KOPT-K1 (cell line): ENCODE measurements around the gene CRACR2A.

Source experiments
- H3K27ac ChIP-seq: fragments of 200-600 bp; sonication (generic); 2 replicates; pipeline ENCODE4 v1.5.1; 2016; ENCODE audit warnings: antibody characterized with exemption, mild to moderate bottlenecking, low read depth, low read length; ENCODE audit not compliant: poor library complexity, severe bottlenecking
- H3K36me3 ChIP-seq: fragments of 200-600 bp; sonication (generic); 2 replicates; pipeline ENCODE4 v1.5.1; 2017; ENCODE audit warnings: antibody characterized with exemption, mild to moderate bottlenecking, low read length, moderate library complexity; ENCODE audit not compliant: insufficient read depth
- H3K9me3 ChIP-seq: fragments of 200-600 bp; sonication (generic); 2 replicates; pipeline ENCODE4 v1.5.1; 2017; ENCODE audit warnings: antibody characterized with exemption, low read length, mild to moderate bottlenecking; ENCODE audit not compliant: insufficient read depth, poor library complexity, severe bottlenecking

Gene CRACR2A

GRCh38 chr12:3587402-3588013 is 165.4 kb downstream of the CRACR2A start:
- H3K36me3 ChIP-seq = no peaks in the 10 kb centered on the region
- no peaks in the 10 kb centered on the region for H3K9me3 ChIP-seq
- H3K27ac ChIP-seq = no peak overlapping the region

GRCh38 chr12:3583656-3584334 is 169.1 kb downstream of the CRACR2A start:
- H3K9me3 ChIP-seq = no peaks in the 10 kb centered on the region

GRCh38 chr12:3580094-3580749 is 172.7 kb downstream of the CRACR2A start:
- H3K9me3 ChIP-seq = no peaks in the 10 kb centered on the region
- no peaks in the 10 kb centered on the region for H3K36me3 ChIP-seq
- H3K27ac ChIP-seq = no peak overlapping the region

More at GRCh38 chr12:3583656-3584334, 169.1 kb downstream of the CRACR2A start:
- no peaks in the 10 kb centered on the region for H3K36me3 ChIP-seq
- no peak overlapping the region for H3K27ac ChIP-seq

- Histone ChIP-seq H3K9me3 (no peaks in the 10 kb centered on the region), H3K36me3 (no peaks in the 10 kb centered on the region), H3K27ac (no peak overlapping the region)
Observed at GRCh38 chr12:3579446-3580093, 173.3 kb downstream of the CRACR2A start.

GRCh38 chr12:3578557-3578956 is 174.4 kb downstream of the CRACR2A start:
- Histone ChIP-seq H3K9me3 (no peaks in the 10 kb centered on the region), H3K27ac (no peak overlapping the region), H3K36me3 (no peaks in the 10 kb centered on the region)

- H3K9me3 ChIP-seq = no peaks in the 10 kb centered on the region
- H3K27ac ChIP-seq = no peak overlapping the region
- no peaks in the 10 kb centered on the region for H3K36me3 ChIP-seq
Observed at GRCh38 chr12:3576891-3577290, 176.0 kb downstream of the CRACR2A start.

- H3K27ac ChIP-seq = no peak overlapping the region
- no peaks in the 10 kb centered on the region for H3K36me3 ChIP-seq
- no peaks in the 10 kb centered on the region for H3K9me3 ChIP-seq
Observed at GRCh38 chr12:3574986-3575385, 177.9 kb downstream of the CRACR2A start.

- Histone ChIP-seq H3K36me3 (no peaks in the 10 kb centered on the region), H3K9me3 (no peaks in the 10 kb centered on the region), H3K27ac (no peak overlapping the region)
Observed at GRCh38 chr12:3572560-3572959, 180.3 kb downstream of the CRACR2A start.

- Histone ChIP-seq H3K36me3 (no peaks in the 10 kb centered on the region), H3K9me3 (no peaks in the 10 kb centered on the region), H3K27ac (no peak overlapping the region)
Observed at GRCh38 chr12:3571724-3572123, 181.2 kb downstream of the CRACR2A start.

- Histone ChIP-seq H3K36me3 (no peaks in the 10 kb centered on the region), H3K27ac (no peak overlapping the region), H3K9me3 (no peaks in the 10 kb centered on the region)
Observed at GRCh38 chr12:3571323-3571722, 181.6 kb downstream of the CRACR2A start.

GRCh38 chr12:3568695-3569094 is 184.2 kb downstream of the CRACR2A start:
- H3K36me3 ChIP-seq = no peaks in the 10 kb centered on the region
- no peak overlapping the region for H3K27ac ChIP-seq
- H3K9me3 ChIP-seq = no peaks in the 10 kb centered on the region

GRCh38 chr12:3565985-3566384 is 186.9 kb downstream of the CRACR2A start:
- Histone ChIP-seq H3K36me3 (no peaks in the 10 kb centered on the region), H3K9me3 (no peaks in the 10 kb centered on the region), H3K27ac (no peak overlapping the region)
